Loucy (cell line): ENCODE data around the gene RASD1.

ENCODE experiments used
- H2AFZ ChIP-seq: fragments of 200-600 bp; sonication (generic); 2 replicates; pipeline ENCODE4 v1.6.0; 2016; ENCODE audit warnings: antibody characterized with exemption, mild to moderate bottlenecking, low read length, moderate library complexity
- H3F3A ChIP-seq: fragments of 200-600 bp; 2 replicates; pipeline ENCODE4 v1.6.0; 2016; ENCODE audit warnings: antibody characterized with exemption, low read depth, mild to moderate bottlenecking
- H3K27me3 ChIP-seq: fragments of 200-600 bp; sonication (generic); 2 replicates; pipeline ENCODE4 v1.6.1; 2014; ENCODE audit warnings: low read length, mild to moderate bottlenecking; ENCODE audit not compliant: insufficient read depth, poor library complexity, severe bottlenecking
- H3K36me3 ChIP-seq: fragments of 200-600 bp; sonication (generic); 2 replicates; pipeline ENCODE4 v1.6.1; 2016; ENCODE audit warnings: low read length; ENCODE audit not compliant: insufficient read depth
- H3K4me1 ChIP-seq: fragments of 200-600 bp; sonication (generic); 2 replicates; pipeline ENCODE4 v1.5.1; 2014; ENCODE audit warnings: low read length, mild to moderate bottlenecking; ENCODE audit not compliant: insufficient read depth, poor library complexity, severe bottlenecking
- H3K4me2 ChIP-seq: fragments of 200-600 bp; sonication (generic); 2 replicates; pipeline ENCODE4 v1.6.0; 2014; ENCODE audit warnings: antibody characterized with exemption, low read length, low read depth, mild to moderate bottlenecking; ENCODE audit not compliant: poor library complexity, severe bottlenecking
- H3K4me3 ChIP-seq: fragments of 200-600 bp; sonication (generic); 2 replicates; pipeline ENCODE4 v1.5.1; 2014; ENCODE audit warnings: low read length, mild to moderate bottlenecking, mixed read lengths; ENCODE audit not compliant: poor library complexity, severe bottlenecking
- H3K79me2 ChIP-seq: fragments of 200-600 bp; sonication (generic); 2 replicates; pipeline ENCODE4 v1.6.1; 2014; ENCODE audit warnings: low read length; ENCODE audit not compliant: insufficient read depth
- H3K9ac ChIP-seq: fragments of 200-600 bp; sonication (generic); 2 replicates; pipeline ENCODE4 v1.6.0; 2014; ENCODE audit warnings: mild to moderate bottlenecking, low read depth, low read length, moderate library complexity; ENCODE audit not compliant: poor library complexity, severe bottlenecking
- H3K9me2 ChIP-seq: fragments of 200-600 bp; sonication (generic); replicated peaks from 2 replicates; pipeline ENCODE4 v1.6.1; 2016; ENCODE audit warnings: low read depth, low read length, mixed read lengths
- H3K9me3 ChIP-seq: fragments of 200-600 bp; sonication (generic); 2 replicates; pipeline ENCODE4 v1.6.1; 2014; ENCODE audit warnings: mild to moderate bottlenecking, antibody characterized with exemption, low read length, low read depth; ENCODE audit not compliant: insufficient read depth
- H4K20me1 ChIP-seq: fragments of 200-600 bp; sonication (generic); 2 replicates; pipeline ENCODE4 v1.6.0; 2014; ENCODE audit warnings: antibody characterized with exemption, low read length, mild to moderate bottlenecking; ENCODE audit not compliant: insufficient read depth, poor library complexity, severe bottlenecking
- CTCF ChIP-seq: fragments of 200-600 bp; sonication (generic); conservative IDR thresholded peaks from 2 replicates; pipeline ENCODE4 v1.5.1; 2014; ENCODE audit warnings: mild to moderate bottlenecking, antibody characterized with exemption, low read length
- EZH2phosphoT487 ChIP-seq: fragments of 200-600 bp; IDR thresholded peaks from 2 replicates; pipeline ENCODE4 v1.6.1; 2018; ENCODE audit warnings: antibody characterized with exemption, mild to moderate bottlenecking, moderate library complexity, borderline replicate concordance

Gene RASD1

GRCh38 chr17:17469358-17469757 is 26.8 kb downstream of the RASD1 start:
- TF ChIP-seq EZH2phosphoT487 (no peak), CTCF (no peak)
- H3K9me2 ChIP-seq = no peaks in the 10 kb centered on the region
- H3K79me2 ChIP-seq = no peaks in the 10 kb centered on the region
- H3K4me1 ChIP-seq = no peaks in the 10 kb centered on the region
- H3K4me3 ChIP-seq = no peak overlapping the region
- H2AFZ ChIP-seq = no peak overlapping the region
- no peaks in the 10 kb centered on the region for H3F3A ChIP-seq
- no peak overlapping the region for H3K9ac ChIP-seq
- H3K36me3 ChIP-seq = no peaks in the 10 kb centered on the region
- no peaks in the 10 kb centered on the region for H3K27me3 ChIP-seq
- no peak overlapping the region for H3K4me2 ChIP-seq
- H4K20me1 ChIP-seq = no peaks in the 10 kb centered on the region
- H3K9me3 ChIP-seq = no peaks in the 10 kb centered on the region

GRCh38 chr17:17468217-17469010 is 27.8 kb downstream of the RASD1 start:
- Histone ChIP-seq H2AFZ (no peak overlapping the region), H3K9me2 (no peaks in the 10 kb centered on the region), H3K4me1 (no peaks in the 10 kb centered on the region), H3K36me3 (no peaks in the 10 kb centered on the region), H3K79me2 (no peaks in the 10 kb centered on the region), H3K4me2 (no peak overlapping the region), H3K9ac (no peak overlapping the region), H3K27me3 (no peaks in the 10 kb centered on the region), H4K20me1 (no peaks in the 10 kb centered on the region), H3K4me3 (no peak overlapping the region), H3K9me3 (no peaks in the 10 kb centered on the region), H3F3A (no peaks in the 10 kb centered on the region)
- TF ChIP-seq CTCF (no peak), EZH2phosphoT487 (no peak)

- no peaks in the 10 kb centered on the region for H3K79me2 ChIP-seq
- H3K9ac ChIP-seq = no peak overlapping the region
- no peaks in the 10 kb centered on the region for H4K20me1 ChIP-seq
- no peaks in the 10 kb centered on the region for H3F3A ChIP-seq
- no peaks in the 10 kb centered on the region for H3K27me3 ChIP-seq
- H3K4me3 ChIP-seq = no peak overlapping the region
- TF ChIP-seq CTCF (no peak), EZH2phosphoT487 (no peak)
- no peaks in the 10 kb centered on the region for H3K9me2 ChIP-seq
- H3K4me2 ChIP-seq = no peak overlapping the region
- H3K4me1 ChIP-seq = no peaks in the 10 kb centered on the region
- no peak overlapping the region for H2AFZ ChIP-seq
- no peaks in the 10 kb centered on the region for H3K36me3 ChIP-seq
- no peaks in the 10 kb centered on the region for H3K9me3 ChIP-seq
Observed at GRCh38 chr17:17467720-17468119, 28.5 kb downstream of the RASD1 start.
